Uterus (tissue), 4 donors: ENCODE measurements around the gene CDKN2A. TPM values are rescaled to one million over a fixed set of nuclear protein-coding genes. Genes with fewer than 3 reads are reported as not detected.

Experiments
- DNase-seq, 2 donors: peaks; one replicate each; pipeline ENCODE4 v3.0.0-alpha.2; 2019 to 2020
- H3K27ac ChIP-seq, 2 donors: fragments of 200-600 bp; sonication (generic); 1 replicate in 1 of 2; 2 replicates in 1 of 2; pipeline ENCODE4 v1.5.1; 2016 to 2018
- H3K27me3 ChIP-seq, 2 donors: fragments of 200-600 bp; sonication (generic); one replicate each; pipeline ENCODE4 v1.5.1; 2018 to 2019; ENCODE audit warnings: control low read depth in 1 of 2
- H3K36me3 ChIP-seq, 2 donors: fragments of 200-600 bp; sonication (generic); one replicate each; pipeline ENCODE4 v1.5.1; 2019; ENCODE audit warnings: control low read depth in 1 of 2
- H3K4me1 ChIP-seq, 2 donors: fragments of 200-600 bp; sonication (generic); one replicate each; pipeline ENCODE4 v1.5.1; 2018 to 2019; ENCODE audit warnings: control low read depth in 1 of 2
- H3K4me3 ChIP-seq, 2 donors: fragments of 200-600 bp; sonication (generic); 1 replicate in 1 of 2; 2 replicates in 1 of 2; pipeline ENCODE4 v1.5.1; 2018 to 2019; ENCODE audit warnings: mild to moderate bottlenecking in 1 of 2
- H3K9me3 ChIP-seq, 2 donors: fragments of 200-600 bp; sonication (generic); one replicate each; pipeline ENCODE4 v1.5.1; 2019; ENCODE audit warnings: control low read depth in 1 of 2
- POLR2A ChIP-seq, 2 donors: fragments of 450-650 bp; IDR thresholded peaks; one replicate each; pipeline ENCODE4 v1.6.1; 2016; ENCODE audit warnings: antibody characterized with exemption in 2 of 2, mild to moderate bottlenecking in 1 of 2, moderate library complexity in 1 of 2
- intact Hi-C: fragments of 100-400 bp; cut with DNase I; formaldehyde crosslinking; loops from one replicate; pipeline ENCODE4 v1.15.1; 2023; ENCODE audit warnings: low total_unique reads
- total RNA-seq, 4 donors: library from RNA; depleted of rRNA in 3 of 4; stranded (reverse); fragments of >200 nt in 3 of 4; gene quantifications; one replicate each; pipeline versions ENCODE4 v1.1.0 to v1.2.4, GENCODE V29; 2014 to 2023
- TF ChIP-seq, protein P1 (sequence below), 4 experiments: fragments of 200-600 bp in 2 of 4; fragments of 450-650 bp in 2 of 4; sonication (generic) in 2 of 4; IDR thresholded peaks; one replicate each; pipeline ENCODE4 v1.5.1; 2016 to 2019; ENCODE audit warnings: antibody characterized with exemption in 4 of 4, mild to moderate bottlenecking in 2 of 4, moderate library complexity in 1 of 4
- donor health status: DM: yes; HTN: yes; CAD: no.

The CDKN2A gene
- total RNA-seq, 4 donors from 2014 or later: 0.88 TPM; not detected in 3

DNA sequence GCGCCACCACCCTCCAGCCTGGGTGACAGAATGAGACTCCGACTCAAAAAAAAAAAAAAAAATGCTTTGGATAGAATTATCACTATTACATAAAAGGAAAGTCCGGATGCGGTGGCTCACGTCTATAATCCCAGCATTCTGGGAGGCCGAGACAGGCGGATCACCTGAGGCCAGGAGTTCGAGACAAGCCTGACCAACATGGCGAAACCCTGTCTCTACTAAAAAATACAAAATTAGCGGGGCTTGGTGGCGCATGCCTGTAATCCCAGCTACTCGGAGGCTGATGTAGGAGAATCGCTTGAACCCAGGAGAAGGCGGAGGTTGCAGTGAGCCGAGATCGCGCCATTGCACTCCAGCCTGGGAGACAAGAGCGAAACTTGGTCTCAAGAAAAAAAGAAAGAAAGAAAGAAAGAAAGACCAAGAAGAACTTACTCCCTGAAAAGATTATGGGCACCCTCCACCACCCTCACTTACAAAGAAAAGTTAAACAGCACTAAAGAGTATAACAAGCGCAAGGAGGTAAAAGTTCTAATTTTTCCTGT, 17.8 kb downstream of the CDKN2A start:
- peaks cover 17 to 84% of the 10 kb centered on the region in 2 donors for H3K27me3 ChIP-seq
- peaks cover 0 to 3% of the 10 kb centered on the region in 2 donors for H3K9me3 ChIP-seq
- H3K4me1 ChIP-seq: peaks cover 0 to 12% of the 10 kb centered on the region in 2 donors
- no peaks in the 10 kb centered on the region for H3K36me3 ChIP-seq
- no peak overlapping the region for H3K4me3 ChIP-seq
- no peak overlapping the region for H3K27ac ChIP-seq
- DNase-seq: no peak
- TF ChIP-seq, protein P1, sequence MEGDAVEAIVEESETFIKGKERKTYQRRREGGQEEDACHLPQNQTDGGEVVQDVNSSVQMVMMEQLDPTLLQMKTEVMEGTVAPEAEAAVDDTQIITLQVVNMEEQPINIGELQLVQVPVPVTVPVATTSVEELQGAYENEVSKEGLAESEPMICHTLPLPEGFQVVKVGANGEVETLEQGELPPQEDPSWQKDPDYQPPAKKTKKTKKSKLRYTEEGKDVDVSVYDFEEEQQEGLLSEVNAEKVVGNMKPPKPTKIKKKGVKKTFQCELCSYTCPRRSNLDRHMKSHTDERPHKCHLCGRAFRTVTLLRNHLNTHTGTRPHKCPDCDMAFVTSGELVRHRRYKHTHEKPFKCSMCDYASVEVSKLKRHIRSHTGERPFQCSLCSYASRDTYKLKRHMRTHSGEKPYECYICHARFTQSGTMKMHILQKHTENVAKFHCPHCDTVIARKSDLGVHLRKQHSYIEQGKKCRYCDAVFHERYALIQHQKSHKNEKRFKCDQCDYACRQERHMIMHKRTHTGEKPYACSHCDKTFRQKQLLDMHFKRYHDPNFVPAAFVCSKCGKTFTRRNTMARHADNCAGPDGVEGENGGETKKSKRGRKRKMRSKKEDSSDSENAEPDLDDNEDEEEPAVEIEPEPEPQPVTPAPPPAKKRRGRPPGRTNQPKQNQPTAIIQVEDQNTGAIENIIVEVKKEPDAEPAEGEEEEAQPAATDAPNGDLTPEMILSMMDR (IDR thresholded peaks at IDR 0.05): no peak
- TF ChIP-seq POLR2A (IDR thresholded peaks at IDR 0.05): no peak
- intact Hi-C loops: no loop called here

DNA sequence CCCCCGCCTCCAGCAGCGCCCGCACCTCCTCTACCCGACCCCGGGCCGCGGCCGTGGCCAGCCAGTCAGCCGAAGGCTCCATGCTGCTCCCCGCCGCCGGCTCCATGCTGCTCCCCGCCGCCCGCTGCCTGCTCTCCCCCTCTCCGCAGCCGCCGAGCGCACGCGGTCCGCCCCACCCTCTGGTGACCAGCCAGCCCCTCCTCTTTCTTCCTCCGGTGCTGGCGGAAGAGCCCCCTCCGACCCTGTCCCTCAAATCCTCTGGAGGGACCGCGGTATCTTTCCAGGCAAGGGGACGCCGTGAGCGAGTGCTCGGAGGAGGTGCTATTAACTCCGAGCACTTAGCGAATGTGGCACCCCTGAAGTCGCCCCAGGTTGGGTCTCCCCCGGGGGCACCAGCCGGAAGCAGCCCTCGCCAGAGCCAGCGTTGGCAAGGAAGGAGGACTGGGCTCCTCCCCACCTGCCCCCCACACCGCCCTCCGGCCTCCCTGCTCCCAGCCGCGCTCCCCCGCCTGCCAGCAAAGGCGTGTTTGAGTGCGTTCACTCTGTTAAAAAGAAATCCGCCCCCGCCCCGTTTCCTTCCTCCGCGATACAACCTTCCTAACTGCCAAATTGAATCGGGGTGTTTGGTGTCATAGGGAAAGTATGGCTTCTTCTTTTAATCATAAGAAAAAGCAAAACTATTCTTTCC, 19.3 kb downstream of the CDKN2A start:
- Histone ChIP-seq H3K9me3 (peaks cover 0 to 3% of the 10 kb centered on the region in 2 donors), H3K27me3 (peaks cover 21 to 96% of the 10 kb centered on the region in 2 donors), H3K36me3 (no peaks in the 10 kb centered on the region), H3K4me3 (peak overlapping the region in 1 of 2 donors; percentile 31), H3K4me1 (peaks cover 0 to 12% of the 10 kb centered on the region in 2 donors), H3K27ac (no peak overlapping the region)
- intact Hi-C loops: no loop called here
- TF ChIP-seq, protein P1 (IDR thresholded peaks at IDR 0.05): no peak
- TF ChIP-seq POLR2A (IDR thresholded peaks at IDR 0.05): no peak
- no peak for DNase-seq

DNA sequence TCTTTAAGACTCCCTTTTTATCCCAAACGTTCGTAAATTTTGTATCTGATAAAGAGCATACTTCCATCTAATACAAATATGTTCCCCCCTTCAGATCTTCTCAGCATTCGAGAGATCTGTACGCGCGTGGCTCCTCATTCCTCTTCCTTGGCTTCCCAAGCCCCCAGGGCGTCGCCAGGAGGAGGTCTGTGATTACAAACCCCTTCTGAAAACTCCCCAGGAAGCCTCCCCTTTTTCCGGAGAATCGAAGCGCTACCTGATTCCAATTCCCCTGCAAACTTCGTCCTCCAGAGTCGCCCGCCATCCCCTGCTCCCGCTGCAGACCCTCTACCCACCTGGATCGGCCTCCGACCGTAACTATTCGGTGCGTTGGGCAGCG, 19.9 kb downstream of the CDKN2A start:
- H3K27me3 ChIP-seq: peaks cover 24 to 98% of the 10 kb centered on the region in 2 donors
- H3K36me3 ChIP-seq: no peaks in the 10 kb centered on the region
- no peak for TF ChIP-seq POLR2A (IDR thresholded peaks at IDR 0.05)
- TF ChIP-seq, protein P1 (IDR thresholded peaks at IDR 0.05): no peak
- peak overlapping the region in 1 of 2 donors; percentile 31 for H3K4me3 ChIP-seq
- peaks cover 0 to 3% of the 10 kb centered on the region in 2 donors for H3K9me3 ChIP-seq
- intact Hi-C loops: no loop called here
- H3K4me1 ChIP-seq: peaks cover 0 to 12% of the 10 kb centered on the region in 2 donors
- DNase-seq: no peak
- H3K27ac ChIP-seq: no peak overlapping the region

DNA sequence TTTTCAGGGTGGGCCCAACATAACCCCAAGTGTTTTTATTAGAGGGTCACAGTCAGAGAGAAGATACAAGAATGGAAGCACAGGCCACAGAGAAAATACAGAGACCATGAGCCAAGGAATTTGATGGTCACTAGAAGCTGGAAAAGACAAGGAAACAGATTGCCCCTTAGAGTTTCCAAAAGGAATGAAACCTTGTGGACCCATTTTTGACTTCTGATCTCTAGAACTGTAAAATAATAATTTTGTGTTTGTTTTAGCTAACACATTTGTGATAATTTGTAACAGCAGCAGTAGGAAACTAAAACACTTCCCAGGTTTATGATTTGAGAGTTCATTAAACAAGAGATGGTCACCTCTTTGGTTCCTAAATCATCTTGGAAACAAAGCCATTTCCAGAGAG, 21.8 kb downstream of the CDKN2A start:
- Histone ChIP-seq H3K4me3 (no peak overlapping the region), H3K36me3 (no peaks in the 10 kb centered on the region), H3K27ac (no peak overlapping the region), H3K9me3 (peaks cover 0 to 3% of the 10 kb centered on the region in 2 donors), H3K27me3 (peaks cover 29 to 99% of the 10 kb centered on the region in 2 donors), H3K4me1 (peaks cover 0 to 12% of the 10 kb centered on the region in 2 donors)
- TF ChIP-seq, protein P1 (IDR thresholded peaks at IDR 0.05): no peak
- no peak for TF ChIP-seq POLR2A (IDR thresholded peaks at IDR 0.05)
- no peak for DNase-seq
- intact Hi-C loops: no loop called here
